ENCODE results near the gene VPS51.
A peak's percentile ranks its signal among the peaks of the same experiment; 100 is the strongest.

Gene VPS51

DNA sequence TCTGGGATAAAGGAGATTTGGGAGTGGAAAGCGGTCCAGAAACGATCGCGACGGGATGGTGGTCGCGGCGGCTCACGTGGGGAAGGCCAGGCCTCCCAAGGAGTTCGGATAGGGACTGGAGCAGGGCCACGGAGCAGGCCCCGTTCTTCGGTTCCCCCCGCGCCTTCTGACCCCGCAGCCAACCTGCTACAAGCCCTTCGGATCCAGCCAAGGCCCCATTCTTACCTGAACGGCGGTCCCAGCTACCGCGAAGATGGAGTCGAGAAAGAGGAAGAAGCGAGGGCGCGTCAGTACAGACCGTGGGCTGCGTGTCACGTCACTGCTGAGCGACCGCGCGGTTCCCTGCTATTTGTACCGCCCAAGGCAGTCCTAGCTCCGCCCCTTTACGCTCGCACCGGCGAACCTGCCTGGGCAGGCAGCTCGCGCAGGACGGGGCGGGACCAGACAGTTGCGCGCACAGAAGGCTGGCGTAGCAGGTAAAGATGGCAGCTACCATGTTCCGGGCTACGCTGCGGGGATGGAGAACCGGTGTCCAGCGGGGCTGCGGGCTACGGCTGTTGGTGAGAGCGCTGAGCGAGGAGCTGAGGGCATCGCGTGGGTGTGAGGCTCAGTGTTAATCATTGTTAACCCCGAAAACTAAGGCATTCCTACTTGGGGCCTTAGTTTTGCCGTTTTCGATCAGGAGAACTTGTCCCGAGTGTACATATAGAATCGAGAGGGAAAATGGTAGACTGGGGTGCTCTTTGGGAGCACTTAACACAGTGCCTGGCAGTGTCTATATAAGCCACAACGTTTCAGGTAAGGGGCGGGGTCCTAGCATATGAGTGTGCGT, 26.1 kb downstream of the VPS51 start, which contains the start of the genes FAU and MRPL49:
FAU (minus strand) TSS at position 270 of the 832 bp plus-strand sequence. CDS start 321 bp downstream, outside the sequence.
MRPL49 (plus strand) TSS at position 457 of the 832 bp plus-strand sequence; CDS start at position 483, 26 bp downstream.
- DNase-seq, result peak; percentile 99

DNA sequence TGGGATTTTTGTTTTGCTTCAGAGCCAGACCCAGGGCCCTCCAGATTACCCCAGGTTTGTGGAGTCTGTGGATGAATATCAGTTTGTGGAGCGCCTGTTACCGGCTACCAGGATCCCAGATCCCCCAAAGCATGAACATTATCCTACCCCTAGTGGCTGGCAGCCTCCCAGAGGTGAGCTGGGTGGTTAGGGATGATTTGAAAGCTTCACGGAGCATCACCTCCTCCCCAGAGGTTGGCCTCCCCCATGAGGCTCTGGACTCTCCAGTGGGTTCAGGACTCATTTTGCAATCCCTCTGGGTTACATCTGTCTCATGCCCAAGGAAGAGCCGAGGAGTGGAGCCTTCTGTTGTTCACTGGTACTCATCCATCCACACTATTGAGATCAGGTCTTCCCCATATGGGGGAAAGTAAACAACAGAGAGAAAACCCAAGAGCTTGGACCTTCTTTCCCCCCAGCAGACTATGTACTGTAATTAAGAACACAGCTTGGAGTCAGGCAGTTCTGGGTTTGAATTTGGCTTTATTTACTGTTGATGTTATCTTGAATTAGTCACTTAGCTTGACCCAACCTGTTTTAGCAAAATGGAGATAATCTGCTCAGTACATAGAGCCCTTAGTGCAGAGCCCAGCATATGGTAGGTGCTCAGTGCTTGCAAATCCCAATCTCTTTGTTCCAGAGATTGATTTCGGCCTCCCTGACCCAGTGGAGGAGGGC, 28.6 kb downstream of the VPS51 start:
- no peak for DNase-seq

DNA sequence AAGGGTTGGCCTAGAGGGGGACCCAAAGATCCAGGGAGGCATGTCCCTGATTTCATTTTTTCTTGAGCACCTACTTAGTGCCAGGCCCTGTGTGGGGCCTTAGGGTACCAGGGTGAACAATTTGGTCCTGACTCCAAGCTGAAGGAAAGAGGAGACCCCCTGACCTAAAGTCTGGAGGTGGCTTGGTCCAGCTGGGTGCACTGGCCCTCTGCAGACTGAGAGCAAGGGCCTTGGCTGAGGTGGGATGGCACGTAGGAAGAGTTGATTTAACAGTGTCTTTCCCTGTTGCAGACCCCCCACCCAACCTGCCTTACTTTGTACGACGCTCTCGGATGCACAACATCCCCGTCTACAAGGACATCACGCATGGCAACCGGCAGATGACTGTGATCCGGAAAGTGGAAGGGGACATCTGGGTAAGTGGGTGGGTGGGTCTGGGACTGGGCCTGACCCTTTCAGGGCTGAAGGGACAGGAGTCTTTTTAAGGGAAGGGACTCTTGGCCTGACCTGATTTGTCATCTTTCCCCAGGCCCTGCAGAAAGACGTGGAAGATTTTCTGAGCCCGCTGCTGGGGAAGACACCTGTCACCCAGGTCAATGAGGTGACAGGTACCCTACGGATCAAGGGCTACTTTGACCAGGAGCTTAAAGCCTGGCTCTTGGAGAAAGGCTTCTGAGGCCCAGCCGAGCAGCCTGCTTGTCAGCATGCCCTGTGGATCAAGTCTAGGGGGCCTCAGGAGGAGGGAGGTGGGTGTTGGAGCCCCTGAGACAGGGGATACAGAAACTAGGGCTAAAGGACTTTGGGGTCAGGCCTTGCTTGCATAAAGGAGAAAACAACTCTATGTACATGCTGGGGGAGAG, 29.4 kb downstream of the VPS51 start:
- no peak for DNase-seq

DNA sequence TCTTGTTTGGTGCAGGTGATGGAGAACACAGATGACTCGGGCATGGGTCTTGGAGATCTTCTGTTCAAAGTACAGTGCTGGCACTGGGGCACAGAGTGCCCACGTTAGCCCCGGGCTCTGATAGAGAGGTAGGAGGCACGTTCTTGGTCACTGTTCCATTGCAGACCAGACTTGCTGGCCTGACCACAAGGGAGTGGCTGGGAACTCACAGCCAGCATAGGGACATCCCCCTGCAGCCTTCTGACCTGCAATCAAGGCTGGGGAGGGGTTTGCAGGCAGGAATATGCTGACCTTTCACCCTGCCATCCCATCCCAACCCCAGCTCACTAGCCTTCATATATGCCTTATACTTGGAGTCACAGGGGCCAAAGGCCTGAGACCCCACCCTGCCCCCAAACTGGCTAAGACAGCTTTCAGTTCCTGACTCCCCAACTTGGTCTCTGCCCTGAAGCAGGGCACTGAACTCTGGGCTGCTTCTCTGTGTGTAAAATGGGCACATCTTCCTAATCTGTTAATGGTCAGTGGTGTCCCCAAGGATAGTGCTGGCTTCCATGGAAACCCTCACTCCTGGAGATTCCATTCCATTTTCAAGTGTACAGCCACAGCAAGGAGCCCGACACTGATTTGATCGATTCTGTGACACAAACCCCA, 30.7 kb downstream of the VPS51 start:
- no peak for DNase-seq

DNA sequence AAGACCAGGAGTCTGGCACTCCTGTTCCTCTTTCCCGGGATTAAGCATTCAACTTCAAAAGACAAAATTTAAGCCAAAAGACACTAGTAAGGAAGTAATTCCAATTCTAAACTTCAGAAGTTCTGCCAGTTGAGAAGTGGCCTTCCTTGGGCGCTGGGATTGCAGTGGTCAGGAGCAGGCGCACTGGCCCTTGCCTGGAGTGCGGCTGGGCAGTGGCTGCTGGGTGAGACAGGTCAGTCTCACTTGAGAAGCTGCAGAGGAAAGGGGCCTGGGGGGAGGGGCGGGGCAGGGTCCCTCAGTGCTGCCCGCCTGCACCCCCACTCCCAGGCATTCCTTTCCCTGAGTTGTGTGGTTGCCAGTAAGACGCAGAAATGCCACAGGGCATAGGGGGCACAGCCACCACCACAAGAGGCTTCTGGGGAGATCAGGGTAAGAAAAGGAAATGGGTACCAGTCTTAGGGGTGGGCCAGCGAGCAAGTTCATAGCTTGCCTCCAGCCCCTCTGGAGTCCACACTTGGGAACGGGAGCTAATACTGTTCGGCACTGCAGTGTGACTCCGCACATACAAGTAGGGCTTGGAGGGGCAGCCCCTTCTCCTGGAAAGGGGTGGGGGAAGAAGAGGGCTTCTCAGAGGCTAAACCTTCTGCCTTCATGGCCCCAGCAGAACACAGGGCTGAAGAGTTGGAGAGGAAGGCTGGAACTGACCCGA, 31.6 kb downstream of the VPS51 start:
- DNase-seq, result no peak

DNA sequence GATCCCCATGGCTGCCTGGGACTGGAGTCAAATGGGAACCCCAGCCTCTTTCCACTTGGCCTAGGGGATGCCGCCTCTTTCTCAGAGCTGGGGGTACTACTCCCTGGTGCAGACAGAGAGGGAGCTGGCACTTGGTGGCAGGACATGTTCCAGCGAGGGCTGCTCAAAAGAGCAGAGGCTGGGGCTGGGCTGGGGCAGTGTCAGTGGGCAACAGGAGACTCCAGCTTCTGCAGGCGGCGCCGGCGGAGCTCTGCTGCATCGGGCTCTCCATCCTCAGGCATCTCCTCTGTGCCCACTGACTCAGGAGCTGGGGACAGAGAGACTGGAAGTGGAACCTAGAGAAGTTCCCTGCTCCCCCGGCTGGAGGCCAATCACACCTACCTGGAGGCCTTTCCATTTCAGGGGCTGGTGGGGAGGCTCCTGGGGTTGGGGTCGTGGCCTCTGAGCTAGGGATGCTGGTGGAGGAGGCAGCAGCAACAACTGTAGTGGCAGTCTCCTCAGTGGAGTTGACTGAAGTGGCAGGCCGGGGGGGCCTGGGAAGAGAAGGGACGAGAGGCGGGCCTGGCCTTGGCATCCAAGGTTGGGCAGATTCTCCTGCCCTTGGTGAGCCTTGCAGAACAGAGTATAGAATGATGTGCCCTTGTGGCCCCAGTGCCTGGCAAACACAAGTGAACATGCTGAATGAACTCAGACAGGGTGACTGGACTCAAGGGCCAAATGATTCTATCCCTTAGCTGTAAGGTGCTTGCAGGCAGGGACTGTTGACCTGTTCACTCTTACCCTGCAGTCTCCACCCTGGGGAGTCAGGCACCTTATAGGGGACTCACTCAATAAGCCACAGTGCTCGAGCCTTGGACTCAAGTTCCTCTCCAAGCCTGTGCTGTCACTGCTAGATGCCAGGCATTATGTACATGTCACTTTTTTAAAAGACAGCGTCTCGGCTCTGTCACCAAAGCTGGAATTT, 32.5 kb downstream of the VPS51 start:
- DNase-seq, result no peak

DNA sequence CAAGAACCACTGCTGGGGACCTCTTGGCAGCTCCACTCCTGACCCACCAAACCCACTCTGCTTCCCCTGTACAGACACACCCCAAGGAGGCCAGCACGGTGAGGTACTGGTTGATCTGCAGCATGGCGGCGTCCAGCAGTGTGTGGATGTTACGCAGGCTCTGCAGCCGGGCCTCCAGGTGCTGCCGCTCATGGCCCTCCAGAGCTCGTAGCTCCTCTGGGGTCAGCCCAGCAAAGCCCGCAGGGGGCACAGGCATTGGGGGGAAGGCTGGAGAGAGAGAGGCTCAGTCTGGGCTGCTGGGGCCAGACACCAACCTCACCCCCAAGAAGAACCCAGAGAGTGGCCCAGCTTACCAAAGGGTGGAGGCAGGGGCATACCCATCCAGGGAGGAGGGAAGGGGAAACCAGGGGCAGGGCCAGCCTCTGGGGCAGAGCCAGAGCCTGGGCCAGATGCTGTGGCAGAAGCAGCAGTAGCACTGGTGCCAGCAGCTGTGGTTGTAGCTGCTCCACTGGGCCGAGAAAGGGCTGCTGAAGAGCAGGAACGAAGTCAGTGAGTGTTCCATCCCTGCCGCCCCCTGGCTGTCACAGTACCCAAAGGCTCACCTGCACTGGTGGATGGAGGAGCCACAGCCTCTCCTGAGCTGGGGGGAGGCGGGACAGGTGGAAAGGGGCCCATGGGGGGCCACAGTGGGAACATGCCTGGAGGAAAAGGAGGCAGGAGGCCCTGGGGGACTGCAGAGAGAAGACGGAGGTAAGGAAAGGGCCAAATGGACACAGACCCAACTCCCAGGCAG, 33.8 kb downstream of the VPS51 start:
- no peak for DNase-seq

DNA sequence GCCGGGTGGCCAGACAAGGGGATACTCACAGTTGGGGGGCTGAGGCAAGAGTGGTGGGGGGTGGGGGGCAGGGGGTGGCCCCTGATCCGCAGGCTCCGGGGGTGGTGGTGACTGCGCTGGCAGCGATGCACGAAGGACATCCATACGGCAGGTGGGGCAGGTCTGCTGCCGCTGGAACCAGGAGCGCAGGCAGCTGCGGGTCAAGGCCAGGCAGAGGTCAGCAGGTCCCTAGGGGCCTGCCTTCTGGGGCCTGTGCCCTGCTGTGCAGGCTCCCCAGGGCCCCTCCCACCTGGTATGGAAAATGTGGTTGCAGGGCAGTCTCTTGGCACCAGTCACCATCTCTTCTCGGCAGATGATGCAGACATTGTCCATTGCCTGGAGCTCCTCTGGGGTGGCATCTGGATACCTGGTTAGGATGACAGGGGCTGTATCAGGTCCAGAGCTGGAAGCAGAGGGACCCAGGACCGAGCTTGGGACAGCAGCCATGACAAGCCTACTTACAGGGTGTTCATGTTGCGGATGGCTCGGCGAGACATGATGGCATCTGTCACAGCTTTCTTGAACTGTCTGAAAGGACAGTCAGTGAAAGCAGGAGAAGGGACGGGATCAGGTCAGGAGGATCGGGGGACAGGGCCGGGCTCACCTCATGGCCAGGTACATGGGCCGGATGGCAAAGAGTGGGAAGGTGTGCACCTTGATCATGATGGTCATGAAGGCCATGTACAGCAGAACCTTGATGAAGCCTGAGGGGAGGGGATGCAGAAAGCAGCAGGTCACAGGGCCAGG, 34.8 kb downstream of the VPS51 start:
- DNase-seq, result no peak

DNA sequence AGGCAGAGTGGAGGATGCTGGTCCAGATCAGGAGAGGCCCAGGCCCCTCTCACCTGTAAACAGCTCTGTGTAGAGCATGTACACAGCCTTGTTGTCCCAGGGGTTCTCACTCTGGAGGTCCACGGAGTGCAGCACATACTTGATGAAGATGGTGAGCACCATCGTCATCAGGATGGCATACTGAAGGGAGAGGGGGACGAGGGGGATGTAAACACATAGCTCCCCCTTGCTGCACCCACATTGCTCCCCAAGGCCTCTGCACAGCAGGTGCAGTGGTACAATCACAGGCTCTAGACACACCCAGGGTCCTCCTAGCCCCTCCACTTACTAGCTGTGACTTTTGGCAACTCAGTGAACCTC, 35.4 kb downstream of the VPS51 start:
- DNase-seq, result no peak

DNA sequence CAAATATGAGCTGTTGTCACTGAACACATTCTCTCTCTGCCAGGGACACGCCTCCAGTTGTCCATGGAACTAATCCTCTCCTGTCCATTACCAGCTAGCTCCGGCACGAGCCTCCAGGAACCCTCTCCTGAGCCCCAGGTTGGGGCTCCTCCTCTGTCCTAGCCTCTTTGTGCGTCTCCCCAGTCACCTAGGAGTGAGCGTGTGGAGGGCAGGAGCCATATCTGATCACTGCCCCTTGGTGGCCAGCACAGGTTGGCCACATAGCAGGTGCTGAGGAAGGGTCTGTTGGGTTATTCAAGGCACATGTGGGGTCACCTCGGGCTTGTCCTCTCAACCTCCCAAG, 35.9 kb downstream of the VPS51 start:
- no peak for DNase-seq

DNA sequence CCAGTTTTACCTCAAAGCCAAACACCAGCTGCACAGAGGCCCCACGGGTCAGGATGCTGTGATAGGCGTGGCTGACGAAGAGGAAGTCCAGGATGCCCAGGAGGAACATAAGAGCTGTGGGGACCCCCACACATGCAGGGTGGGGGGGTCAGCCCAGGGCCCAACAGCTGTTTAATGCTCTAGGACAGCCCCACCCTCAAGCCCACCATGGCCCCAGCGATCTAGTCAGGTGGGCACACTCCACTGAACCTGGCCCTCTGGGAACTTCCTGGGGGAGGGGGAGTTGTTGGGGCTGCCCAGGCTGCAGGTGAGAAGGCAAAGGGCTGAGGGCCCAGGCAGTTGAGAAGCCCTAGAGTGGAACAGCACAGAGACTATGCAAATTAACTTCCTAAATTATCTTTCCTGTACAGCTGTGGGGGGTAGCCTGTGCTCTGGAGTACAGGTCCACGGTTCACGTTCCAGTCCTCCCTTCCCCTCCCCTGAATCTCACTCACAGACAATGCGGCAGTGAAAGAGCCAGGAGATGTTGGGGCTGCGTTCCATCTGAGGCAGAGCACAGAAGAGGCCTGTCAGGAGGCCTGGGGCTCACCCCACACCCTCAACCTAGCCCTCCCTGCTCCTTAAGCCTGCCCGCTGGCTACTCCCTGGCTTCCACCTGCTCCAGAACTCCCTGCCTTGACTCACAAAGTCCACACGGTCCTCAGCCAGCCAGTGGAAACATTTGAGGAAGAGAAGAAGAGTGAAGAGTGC, 36.4 kb downstream of the VPS51 start:
- DNase-seq, result no peak

DNA sequence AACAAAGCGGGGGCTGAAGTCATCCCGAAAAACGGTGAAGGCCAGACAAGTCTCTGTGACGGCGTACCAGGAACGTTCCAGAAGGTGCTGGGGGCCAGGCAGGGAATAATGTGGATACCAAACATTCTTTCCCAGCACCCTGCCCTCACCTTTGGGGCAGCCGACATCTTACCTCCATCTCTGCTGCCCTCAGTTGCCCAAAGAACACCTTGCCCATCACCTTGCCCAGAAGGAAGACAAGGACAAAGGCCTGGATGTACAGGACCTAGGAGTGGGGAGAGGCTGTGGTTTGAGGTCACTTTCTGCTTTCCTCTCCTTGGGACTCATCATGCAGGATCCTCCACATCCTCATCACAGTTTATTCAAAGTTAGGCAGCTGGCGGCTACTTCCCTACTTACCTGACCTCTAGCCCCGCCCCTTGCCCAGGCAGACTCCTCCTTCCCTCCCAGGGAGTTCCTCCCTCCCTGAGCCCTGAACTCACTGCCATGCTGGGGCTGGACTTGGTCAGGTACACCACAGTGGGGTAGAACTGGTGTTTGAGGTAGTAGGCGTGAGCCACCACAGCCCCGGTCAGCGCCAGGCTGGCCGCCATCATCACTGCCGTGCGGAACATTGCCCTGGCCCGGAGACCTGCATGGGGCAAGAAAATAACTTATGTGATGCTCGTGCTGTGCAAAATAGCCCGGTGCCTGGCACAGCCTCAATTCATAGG, 37.1 kb downstream of the VPS51 start:
- DNase-seq, result peak; percentile 61

DNA sequence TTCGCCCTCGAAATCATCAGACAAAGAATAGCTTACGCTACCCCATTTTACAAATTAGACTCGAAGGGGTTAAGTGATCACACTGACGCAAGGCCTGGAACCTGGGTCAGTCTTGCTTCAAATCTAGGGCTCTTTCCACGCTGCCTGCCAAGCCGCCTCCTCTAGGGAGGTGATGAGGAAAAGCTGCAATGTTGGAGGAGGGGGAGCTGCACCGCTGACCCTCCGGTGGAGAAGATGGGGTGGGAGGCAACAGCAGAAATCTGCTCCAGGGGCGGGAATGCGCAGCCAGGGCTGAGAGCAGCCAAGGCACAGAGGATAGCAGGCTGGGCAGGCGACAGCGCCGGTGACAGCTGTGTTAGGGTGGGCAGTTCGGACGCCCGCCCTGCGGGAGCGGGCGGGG, 37.7 kb downstream of the VPS51 start:
- DNase-seq, result no peak

DNA sequence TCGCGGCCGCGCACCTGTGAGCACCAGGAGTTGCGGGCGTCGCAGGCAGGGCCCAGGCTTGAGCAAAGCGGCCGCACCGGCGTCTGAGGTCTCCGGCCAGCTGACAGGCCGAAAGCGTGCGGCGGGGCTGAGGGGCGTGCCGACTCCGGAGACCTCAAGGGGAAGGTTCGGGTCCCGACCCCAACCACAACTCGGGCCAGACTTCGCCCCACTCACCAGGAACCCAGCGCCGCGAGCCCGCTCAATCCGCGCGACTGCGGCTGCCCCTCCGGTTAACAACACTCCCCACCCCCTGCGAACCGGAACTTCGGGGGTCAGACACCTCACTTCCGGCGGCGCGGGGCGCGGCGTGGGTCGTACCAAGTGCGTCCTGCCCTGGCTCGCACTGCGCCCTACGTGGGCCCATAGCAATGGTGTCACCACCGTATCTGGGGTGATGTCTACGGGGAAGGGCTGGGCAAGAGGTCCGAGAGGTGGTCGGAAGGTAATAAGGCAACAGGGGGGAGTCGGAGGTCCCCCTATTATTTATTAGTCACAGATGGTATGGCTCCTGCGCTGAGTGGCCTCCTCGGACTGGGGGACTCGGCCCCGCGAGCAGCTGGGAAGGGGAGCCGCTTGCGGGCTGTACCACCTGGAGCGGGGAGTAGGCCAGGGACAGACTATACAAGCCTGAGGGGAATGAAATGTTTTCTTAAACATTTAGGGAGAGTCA, 38.4 kb downstream of the VPS51 start, which contains the start of gene SYVN1:
SYVN1 (minus strand) TSS at position 280 of the 712 bp plus-strand sequence. CDS start 918 bp downstream, outside the sequence.
- peak; percentile 93 for DNase-seq

DNA sequence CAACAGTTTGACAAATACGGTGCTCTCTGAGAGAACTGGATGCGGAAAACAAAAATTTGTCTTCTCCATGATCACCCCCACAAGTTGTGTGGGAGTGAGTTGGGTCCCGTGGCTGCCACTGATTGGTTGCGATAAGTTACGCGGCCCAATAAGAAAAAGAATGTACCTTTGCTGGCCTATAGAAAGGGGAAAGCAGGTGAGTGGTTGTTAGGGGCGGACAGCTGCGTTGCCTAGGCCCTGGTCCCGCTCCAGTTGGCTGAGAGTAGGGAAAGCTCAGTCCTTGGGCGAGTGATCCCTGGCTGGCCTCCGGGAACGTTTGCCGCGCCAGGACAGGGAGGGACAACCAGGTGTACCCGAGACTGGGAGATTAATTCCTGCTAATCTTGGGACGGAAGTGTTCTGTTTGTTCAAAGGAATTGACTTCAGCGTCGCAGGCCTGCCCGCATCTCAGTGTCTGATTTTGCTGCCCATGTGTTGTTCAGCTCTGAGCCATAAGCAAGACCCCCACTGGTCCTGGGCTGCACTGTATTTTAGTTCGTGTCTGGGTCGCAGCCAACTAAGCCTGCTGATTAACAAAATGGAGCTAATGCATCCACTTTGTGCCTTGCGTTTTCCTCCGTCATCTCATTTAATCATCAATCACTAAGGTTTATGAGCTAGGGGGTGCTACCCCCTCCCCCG, 39.1 kb downstream of the VPS51 start:
- peak; percentile 94 for DNase-seq

DNA sequence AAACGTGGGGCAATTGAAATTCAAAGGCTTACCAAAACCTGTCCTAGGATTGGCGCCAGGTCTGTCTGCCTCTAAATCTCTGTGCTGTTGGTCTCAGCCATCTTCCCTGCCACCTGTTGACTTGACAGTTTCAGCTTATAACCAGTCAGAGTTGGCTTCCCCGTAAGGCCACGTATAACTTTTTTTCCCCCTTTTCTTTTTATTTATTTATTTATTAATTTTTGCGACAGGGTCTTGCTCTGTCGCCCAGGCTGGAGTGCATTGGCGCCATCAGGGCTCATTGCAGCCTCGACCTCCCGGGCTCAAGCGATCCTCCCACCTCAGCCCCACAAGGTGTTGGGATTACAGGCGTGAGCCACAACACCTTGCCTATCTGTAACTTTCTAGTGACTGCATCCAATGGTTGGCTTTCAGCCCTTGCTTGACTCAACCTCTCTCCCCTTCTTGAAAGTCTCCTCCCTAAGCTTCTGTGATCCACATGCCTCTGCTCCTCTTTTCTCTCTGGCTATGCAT, 39.7 kb downstream of the VPS51 start:
- no peak for DNase-seq
